SK-N-MC (cell line): ENCODE data around the gene CRB1.

Experiments
- DNase-seq: peaks from one replicate; pipeline ENCODE4 v3.0.0-alpha.2; 2011; ENCODE audit warnings: low read depth, low spot score
- H3K27ac ChIP-seq: fragments of 200-600 bp; sonication (generic); 2 replicates; pipeline ENCODE4 v1.5.1; 2016; ENCODE audit warnings: mixed run types
- H3K36me3 ChIP-seq: fragments of 200-600 bp; sonication (generic); 2 replicates; pipeline ENCODE4 v1.6.1; 2017; ENCODE audit warnings: antibody characterized with exemption, low read length, mixed read lengths; ENCODE audit not compliant: insufficient read depth
- H3K4me3 ChIP-seq: fragments of 200-600 bp; sonication (generic); 2 replicates; pipeline ENCODE4 v1.5.1; 2016
- H3K9ac ChIP-seq: fragments of 200-600 bp; sonication (generic); 2 replicates; pipeline ENCODE4 v1.8.0; 2017; ENCODE audit warnings: mixed run types, mixed read lengths; ENCODE audit not compliant: insufficient read length
- H3K9me3 ChIP-seq: fragments of 200-600 bp; sonication (generic); 2 replicates; pipeline ENCODE4 v1.6.1; 2017; ENCODE audit warnings: low read depth, mild to moderate bottlenecking, antibody characterized with exemption, low read length, moderate library complexity, mixed read lengths
- EZH2 ChIP-seq: fragments of 200-600 bp; sonication (generic); IDR thresholded peaks from one replicate; pipeline ENCODE4 v1.6.1; 2017; ENCODE audit warnings: antibody characterized with exemption
- FOXP2 ChIP-seq: optimal IDR thresholded peaks from 2 replicates; pipeline ENCODE3; 2011; ENCODE audit warnings: mild to moderate bottlenecking, moderate library complexity; ENCODE audit not compliant: insufficient read depth; ENCODE audit errors: extremely low read length, control extremely low read depth
- POLR2AphosphoS5 ChIP-seq: IDR thresholded peaks from 2 replicates; pipeline ENCODE4 v1.6.1; 2012; ENCODE audit warnings: mild to moderate bottlenecking, low read depth, low read length, borderline replicate concordance

CRB1 gene

DNA sequence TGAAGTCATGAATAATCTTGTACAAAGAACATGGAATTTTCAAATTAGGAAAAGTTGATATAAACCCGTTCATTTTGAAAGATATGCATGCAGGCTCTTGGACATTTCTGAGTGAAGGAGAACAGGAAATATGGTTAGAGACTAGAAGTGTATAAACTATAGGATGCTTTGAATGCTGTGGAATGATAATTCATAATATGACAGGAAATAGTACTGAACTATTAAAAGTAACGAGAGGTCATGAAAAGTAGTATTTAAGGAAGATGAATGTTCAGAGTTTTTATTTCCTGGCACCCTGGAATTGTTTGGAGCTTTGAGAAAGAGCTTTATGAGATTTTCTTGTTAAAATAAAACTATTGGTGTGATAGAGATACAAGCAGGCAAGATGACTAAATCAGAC, 18.7 kb upstream of the CRB1 start:
- no peaks in the 10 kb centered on the region for H3K36me3 ChIP-seq
- no peaks in the 10 kb centered on the region for H3K9me3 ChIP-seq
- peak overlapping the region; percentile 73; the same call in 1 of the 2 replicates for H3K27ac ChIP-seq
- peak overlapping the region; percentile 52 for H3K4me3 ChIP-seq
- DNase-seq, result peak; percentile 58
- TF ChIP-seq POLR2AphosphoS5 (no peak; the same call in 1 of the 2 replicates), EZH2 (no peak), FOXP2 (no peak)
- no peak overlapping the region for H3K9ac ChIP-seq

DNA sequence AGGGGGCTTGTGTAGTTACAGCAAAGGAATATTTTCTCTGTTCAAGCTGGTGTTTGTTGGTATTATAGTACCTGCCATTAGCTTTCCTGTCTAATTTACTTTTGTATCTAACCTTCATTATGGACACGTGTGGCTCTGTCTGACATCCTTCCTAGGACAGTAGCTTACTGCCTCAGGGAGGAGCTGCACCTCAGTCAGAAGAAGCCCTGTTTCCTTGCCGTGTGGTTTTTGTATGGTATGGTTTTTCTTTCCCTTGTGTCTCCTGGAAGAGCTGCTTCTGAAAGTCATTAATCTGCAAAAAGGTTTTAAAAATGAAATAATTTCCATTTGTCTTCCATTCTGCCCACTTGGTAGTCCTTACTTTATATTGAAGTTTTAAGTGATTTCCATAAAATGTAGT, 17.4 kb upstream of the CRB1 start:
- Histone ChIP-seq H3K9ac (no peak overlapping the region), H3K9me3 (no peaks in the 10 kb centered on the region), H3K4me3 (peak overlapping the region; percentile 36), H3K36me3 (no peaks in the 10 kb centered on the region), H3K27ac (no peak overlapping the region)
- DNase-seq, result no peak
- TF ChIP-seq EZH2 (no peak), FOXP2 (no peak)

DNA sequence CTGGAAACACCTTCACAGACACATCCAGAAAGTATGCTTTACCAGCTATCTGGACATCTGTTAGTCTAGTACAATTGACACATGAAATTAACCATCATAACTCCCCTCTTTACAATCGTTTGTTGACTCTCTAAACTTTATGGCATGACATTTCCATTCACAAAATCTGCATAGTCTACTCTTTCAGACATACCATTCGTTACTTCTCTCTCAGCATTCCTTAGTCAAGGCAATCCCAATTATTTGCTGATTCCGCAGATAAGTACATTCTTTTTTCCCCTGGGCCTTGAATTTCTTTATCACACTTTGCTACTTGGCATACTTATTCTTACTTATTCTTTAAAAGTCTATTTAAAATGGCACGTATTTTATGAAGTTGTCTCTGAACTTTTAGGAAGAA, 15.1 kb upstream of the CRB1 start:
- H3K27ac ChIP-seq, result 0 out of 2 replicates have a peak overlapping the region, but pooled peaks have one; percentile 0
- no peaks in the 10 kb centered on the region for H3K9me3 ChIP-seq
- H3K4me3 ChIP-seq, result 0 out of 2 replicates have a peak overlapping the region, but pooled peaks have one; percentile 5
- H3K9ac ChIP-seq, result no peak overlapping the region
- H3K36me3 ChIP-seq, result no peaks in the 10 kb centered on the region
- DNase-seq, result peak; percentile 68
- no peak for TF ChIP-seq EZH2
- no peak; the same call in 1 of the 2 replicates for TF ChIP-seq POLR2AphosphoS5
- TF ChIP-seq FOXP2, result no peak

DNA sequence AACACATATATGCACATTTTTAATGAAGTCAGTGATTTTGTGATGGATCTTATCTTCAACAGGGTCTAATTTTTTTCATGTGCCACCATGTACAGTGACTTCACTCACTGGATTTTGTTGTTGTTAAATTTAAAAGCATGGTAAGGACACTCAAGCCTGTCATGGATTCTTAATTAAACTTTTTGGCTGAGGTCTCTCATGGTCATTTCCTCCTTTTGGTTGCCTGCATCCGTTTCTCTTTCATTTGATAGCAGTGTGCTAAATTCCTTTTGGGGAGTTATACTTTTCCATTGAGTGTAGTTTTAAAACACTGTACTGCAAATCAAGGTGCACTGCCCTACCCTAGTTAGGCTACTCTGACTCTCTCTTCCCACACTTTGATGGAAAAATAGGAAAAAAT, 13.2 kb upstream of the CRB1 start:
- DNase-seq, result no peak
- Histone ChIP-seq H3K4me3 (no peak overlapping the region), H3K9me3 (no peaks in the 10 kb centered on the region), H3K9ac (no peak overlapping the region), H3K27ac (no peak overlapping the region), H3K36me3 (no peaks in the 10 kb centered on the region)
- TF ChIP-seq POLR2AphosphoS5 (no peak), EZH2 (no peak), FOXP2 (no peak)

DNA sequence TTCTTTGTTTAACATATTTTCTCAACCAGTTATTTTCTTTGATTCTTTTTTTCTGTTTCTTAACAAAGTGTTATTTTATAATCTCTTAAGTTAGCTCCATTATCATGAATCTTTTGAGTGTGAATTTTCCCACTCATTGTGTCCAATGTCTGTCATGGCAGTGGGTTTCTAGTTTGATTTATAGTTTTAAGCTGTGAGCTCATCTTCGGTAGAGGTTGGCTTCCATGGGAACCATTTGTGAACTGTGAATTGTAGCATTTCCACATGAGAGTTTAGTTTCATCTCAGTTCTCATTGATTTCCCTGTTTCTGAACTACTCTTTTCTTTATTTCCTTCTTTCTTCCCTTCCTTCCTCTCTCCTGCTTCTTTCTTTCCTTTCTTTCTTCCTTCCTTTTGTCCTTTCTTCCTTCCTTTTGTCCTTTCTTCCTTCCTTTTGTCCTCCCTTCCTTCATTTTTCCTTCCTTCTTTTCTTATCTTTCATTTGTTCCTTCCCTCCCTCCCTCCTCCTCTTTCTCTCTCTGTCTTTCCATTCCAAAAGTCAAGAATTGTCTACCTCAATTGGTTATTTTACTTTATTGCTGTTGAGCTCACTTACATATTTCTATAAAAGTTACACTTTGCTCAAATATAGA, 3.0 kb upstream of the CRB1 start:
- H3K4me3 ChIP-seq, result no peak overlapping the region
- TF ChIP-seq POLR2AphosphoS5, result no peak
- no peak for TF ChIP-seq EZH2
- TF ChIP-seq FOXP2, result no peak
- H3K27ac ChIP-seq, result no peak overlapping the region
- no peaks in the 10 kb centered on the region for H3K9me3 ChIP-seq
- DNase-seq, result no peak
- H3K36me3 ChIP-seq, result no peaks in the 10 kb centered on the region
- H3K9ac ChIP-seq, result no peak overlapping the region

DNA sequence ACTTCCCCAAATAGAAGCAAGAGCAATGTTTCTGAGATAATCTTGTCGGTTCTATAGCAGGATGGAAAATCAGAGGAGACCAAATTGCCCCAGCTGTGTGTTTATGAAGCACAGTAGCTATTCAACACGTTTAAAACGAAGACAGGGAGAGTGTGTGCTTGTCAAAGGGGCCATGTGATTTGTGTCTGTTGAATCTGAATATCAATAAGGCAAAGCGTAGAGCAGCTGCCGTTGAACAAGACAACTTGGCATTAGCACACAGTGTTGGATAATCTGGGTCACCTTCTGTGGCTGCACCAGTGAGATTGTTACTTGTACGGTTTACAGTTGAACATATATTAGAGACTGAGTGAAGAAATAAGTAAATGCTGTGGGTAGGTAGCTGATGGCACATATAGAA, 1.0 kb downstream of the CRB1 start:
- no peaks in the 10 kb centered on the region for H3K9me3 ChIP-seq
- DNase-seq, result no peak
- TF ChIP-seq EZH2 (no peak), POLR2AphosphoS5 (no peak), FOXP2 (no peak)

DNA sequence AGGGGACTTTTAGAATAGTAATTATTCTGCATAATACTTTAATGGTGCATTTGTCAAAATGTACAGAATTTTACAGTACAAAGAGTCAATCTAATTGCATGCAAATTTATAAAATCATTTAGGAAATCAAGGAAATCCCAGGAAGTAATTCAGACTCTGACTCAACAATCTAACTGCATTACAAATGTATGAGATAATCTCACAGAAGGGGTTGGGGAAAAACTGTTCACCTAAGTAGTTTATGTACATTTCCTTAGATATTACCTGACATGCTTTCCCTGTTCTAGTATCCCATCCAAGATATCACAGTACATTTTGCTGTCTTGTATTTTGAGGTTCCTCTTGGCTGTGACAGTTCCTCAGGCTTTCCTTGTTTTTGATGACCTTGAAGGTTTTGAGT, 4.7 kb downstream of the CRB1 start:
- Histone ChIP-seq H3K9ac (no peak overlapping the region), H3K4me3 (no peak overlapping the region), H3K36me3 (no peaks in the 10 kb centered on the region), H3K27ac (no peak overlapping the region), H3K9me3 (no peaks in the 10 kb centered on the region)
- no peak for DNase-seq
- TF ChIP-seq POLR2AphosphoS5 (no peak), EZH2 (no peak), FOXP2 (no peak)

More for the DNA sequence above, 1.0 kb downstream of the CRB1 start:
- no peak overlapping the region for H3K27ac ChIP-seq
- no peak overlapping the region for H3K4me3 ChIP-seq
- H3K9ac ChIP-seq, result no peak overlapping the region
- H3K36me3 ChIP-seq, result no peaks in the 10 kb centered on the region

DNA sequence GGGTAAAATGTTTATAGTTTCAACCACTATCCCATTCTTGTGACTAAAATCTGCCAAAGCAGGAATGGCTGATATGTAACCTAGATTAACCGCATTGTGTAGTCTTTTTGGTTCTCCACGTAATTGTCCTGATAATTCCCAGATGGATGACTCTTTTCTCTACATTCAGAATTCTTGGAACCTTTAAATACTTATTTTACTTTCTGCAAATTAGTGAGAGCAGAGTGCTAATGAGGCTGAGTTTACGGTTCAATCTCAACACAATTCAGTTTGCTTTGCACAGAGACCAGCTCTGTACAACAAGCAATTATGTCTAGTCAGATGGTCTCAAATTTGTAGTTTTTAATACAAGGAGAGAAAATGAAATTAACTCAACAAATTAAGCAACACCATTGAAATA, 9.1 kb downstream of the CRB1 start:
- Histone ChIP-seq H3K9ac (no peak overlapping the region), H3K4me3 (no peak overlapping the region), H3K27ac (no peak overlapping the region), H3K9me3 (no peaks in the 10 kb centered on the region), H3K36me3 (no peaks in the 10 kb centered on the region)
- no peak for TF ChIP-seq FOXP2
- no peak for TF ChIP-seq POLR2AphosphoS5
- no peak for TF ChIP-seq EZH2
- DNase-seq, result no peak

DNA sequence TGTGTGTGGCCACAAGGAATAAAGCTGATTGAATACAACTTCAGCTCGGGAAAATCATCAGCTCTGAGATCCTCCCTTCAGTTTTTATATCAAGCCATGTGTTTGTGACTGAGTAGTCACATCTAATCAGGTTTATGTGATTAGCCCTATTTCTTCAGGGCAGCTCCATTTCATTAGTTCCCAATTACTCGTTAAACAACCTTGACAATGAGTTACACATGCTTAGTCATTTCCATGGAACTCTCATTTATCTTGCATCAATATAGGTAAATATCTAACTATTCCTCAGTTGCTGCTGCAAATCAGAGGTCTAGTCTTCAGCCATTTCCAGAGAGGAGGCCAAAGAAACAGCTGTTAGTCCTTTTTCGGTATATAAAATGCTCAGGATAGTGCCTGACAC, 16.3 kb downstream of the CRB1 start:
- Histone ChIP-seq H3K9ac (no peak overlapping the region), H3K36me3 (no peaks in the 10 kb centered on the region), H3K4me3 (no peak overlapping the region), H3K9me3 (no peaks in the 10 kb centered on the region), H3K27ac (no peak overlapping the region)
- TF ChIP-seq FOXP2 (no peak), POLR2AphosphoS5 (no peak), EZH2 (no peak)
- DNase-seq, result no peak

DNA sequence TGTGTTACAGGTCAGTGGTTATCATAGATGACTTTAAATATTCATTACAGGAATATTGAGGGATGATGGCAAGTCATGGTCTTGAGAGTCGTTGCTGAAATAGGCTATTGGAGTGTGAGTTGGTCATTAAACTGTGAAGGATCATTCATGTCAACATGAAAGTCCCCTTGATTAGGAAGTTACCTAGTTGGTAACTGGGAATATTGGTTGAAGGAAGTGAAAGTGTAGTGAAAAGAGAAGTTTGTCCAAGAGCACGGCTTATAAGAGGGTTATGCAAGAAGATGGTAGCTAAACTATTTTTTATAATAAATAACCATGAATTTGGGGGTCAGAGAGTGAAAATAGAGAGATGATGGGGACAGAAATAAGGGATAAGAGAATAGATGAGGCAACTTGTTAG, 16.9 kb downstream of the CRB1 start:
- H3K27ac ChIP-seq, result no peak overlapping the region
- no peak for TF ChIP-seq POLR2AphosphoS5
- no peak for TF ChIP-seq FOXP2
- TF ChIP-seq EZH2, result no peak
- DNase-seq, result no peak
- no peaks in the 10 kb centered on the region for H3K36me3 ChIP-seq
- H3K9me3 ChIP-seq, result no peaks in the 10 kb centered on the region
- H3K4me3 ChIP-seq, result no peak overlapping the region
- no peak overlapping the region for H3K9ac ChIP-seq
